Measurements from ENCODE around the gene PA2G4. TPM values are rescaled to one million over a fixed set of nuclear protein-coding genes. Genes with fewer than 3 reads are reported as not detected.

The PA2G4 gene
- total and polyA plus RNA-seq, 2 donors (not counting 1 experiment from before 2014, with no cell fraction given) = 92.2 to 202 TPM

- DNase-seq (ENCODE audit: low read depth in 2 of 2) = no peak
- H3K4me1 ChIP-seq (ENCODE audit: control insufficient read depth, extremely low read depth, insufficient read depth, low read length) = no peaks in the 10 kb centered on the region
- H3K4me3 ChIP-seq (replicated peaks in 1 of 4; ENCODE audit: control extremely low read depth in 1 of 4, insufficient read depth in 1 of 4, low read depth in 3 of 4, low read length in 4 of 4) = no peak overlapping the region
- no peak overlapping the region for H3K27ac ChIP-seq (ENCODE audit: insufficient read depth, low read length)
- H3K36me3 ChIP-seq (ENCODE audit: control insufficient read depth, insufficient read depth, low read length) = peaks cover 24% of the 10 kb centered on the region
- no peaks in the 10 kb centered on the region for H4K20me1 ChIP-seq (ENCODE audit: control insufficient read depth, extremely low read depth, insufficient read depth, low read length)
- H2AFZ ChIP-seq (ENCODE audit: low read length) = no peak overlapping the region
- H3K9ac ChIP-seq (ENCODE audit: insufficient read depth, low read length) = no peak overlapping the region
- TF ChIP-seq CTCF (conservative IDR thresholded peaks at IDR 0.05 in 1 of 2, IDR thresholded peaks at IDR 0.05 in 1 of 2; ENCODE audit: low read depth in 1 of 2, low read length in 2 of 2) (no peak), EZH2 (IDR thresholded peaks at IDR 0.05; ENCODE audit: low read length, missing control alignments) (no peak)
- no peaks in the 10 kb centered on the region for H3K27me3 ChIP-seq (ENCODE audit: control insufficient read depth, insufficient read depth, low read length)
- H3K4me2 ChIP-seq (ENCODE audit: extremely low read depth, insufficient read depth, low read length) = no peak overlapping the region
- H3K79me2 ChIP-seq (ENCODE audit: control insufficient read depth, insufficient read depth, low read length) = no peaks in the 10 kb centered on the region
- no peaks in the 10 kb centered on the region for H3K9me3 ChIP-seq (ENCODE audit: control insufficient read depth, insufficient read depth, low read depth, low read length)
Observed at GRCh38 chr12:56143217-56143616, 38.9 kb downstream of the PA2G4 start.

GRCh38 chr12:56143870-56144269, 39.5 kb downstream of the PA2G4 start:
- TF ChIP-seq CTCF (conservative IDR thresholded peaks at IDR 0.05 in 1 of 2, IDR thresholded peaks at IDR 0.05 in 1 of 2; ENCODE audit: low read depth in 1 of 2, low read length in 2 of 2) = no peak
- TF ChIP-seq EZH2 (IDR thresholded peaks at IDR 0.05; ENCODE audit: low read length, missing control alignments) = no peak
- no peaks in the 10 kb centered on the region for H3K4me1 ChIP-seq (ENCODE audit: control insufficient read depth, extremely low read depth, insufficient read depth, low read length)
- H3K27me3 ChIP-seq (ENCODE audit: control insufficient read depth, insufficient read depth, low read length) = no peaks in the 10 kb centered on the region
- peaks cover 19% of the 10 kb centered on the region for H3K36me3 ChIP-seq (ENCODE audit: control insufficient read depth, insufficient read depth, low read length)
- no peak overlapping the region for H3K9ac ChIP-seq (ENCODE audit: insufficient read depth, low read length)
- DNase-seq (ENCODE audit: low read depth in 2 of 2) = no peak
- no peaks in the 10 kb centered on the region for H3K79me2 ChIP-seq (ENCODE audit: control insufficient read depth, insufficient read depth, low read length)
- H2AFZ ChIP-seq (ENCODE audit: low read length) = no peak overlapping the region
- H3K27ac ChIP-seq (ENCODE audit: insufficient read depth, low read length) = no peak overlapping the region
- H3K4me2 ChIP-seq (ENCODE audit: extremely low read depth, insufficient read depth, low read length) = no peak overlapping the region
- no peak overlapping the region for H3K4me3 ChIP-seq (replicated peaks in 1 of 4; ENCODE audit: control extremely low read depth in 1 of 4, insufficient read depth in 1 of 4, low read depth in 3 of 4, low read length in 4 of 4)
- no peaks in the 10 kb centered on the region for H3K9me3 ChIP-seq (ENCODE audit: control insufficient read depth, insufficient read depth, low read depth, low read length)
- no peaks in the 10 kb centered on the region for H4K20me1 ChIP-seq (ENCODE audit: control insufficient read depth, extremely low read depth, insufficient read depth, low read length)

- Histone ChIP-seq H3K27me3 (ENCODE audit: control insufficient read depth, insufficient read depth, low read length) (no peaks in the 10 kb centered on the region), H2AFZ (ENCODE audit: low read length) (no peak overlapping the region), H3K79me2 (ENCODE audit: control insufficient read depth, insufficient read depth, low read length) (no peaks in the 10 kb centered on the region), H4K20me1 (ENCODE audit: control insufficient read depth, extremely low read depth, insufficient read depth, low read length) (no peaks in the 10 kb centered on the region), H3K4me3 (replicated peaks in 1 of 4; ENCODE audit: control extremely low read depth in 1 of 4, insufficient read depth in 1 of 4, low read depth in 3 of 4, low read length in 4 of 4) (no peak overlapping the region), H3K9ac (ENCODE audit: insufficient read depth, low read length) (no peak overlapping the region), H3K4me1 (ENCODE audit: control insufficient read depth, extremely low read depth, insufficient read depth, low read length) (no peaks in the 10 kb centered on the region), H3K27ac (ENCODE audit: insufficient read depth, low read length) (no peak overlapping the region), H3K9me3 (ENCODE audit: control insufficient read depth, insufficient read depth, low read depth, low read length) (no peaks in the 10 kb centered on the region), H3K4me2 (ENCODE audit: extremely low read depth, insufficient read depth, low read length) (no peak overlapping the region), H3K36me3 (ENCODE audit: control insufficient read depth, insufficient read depth, low read length) (peaks cover 17% of the 10 kb centered on the region)
- no peak for TF ChIP-seq CTCF (conservative IDR thresholded peaks at IDR 0.05 in 1 of 2, IDR thresholded peaks at IDR 0.05 in 1 of 2; ENCODE audit: low read depth in 1 of 2, low read length in 2 of 2)
- no peak for TF ChIP-seq EZH2 (IDR thresholded peaks at IDR 0.05; ENCODE audit: low read length, missing control alignments)
- DNase-seq (ENCODE audit: low read depth in 2 of 2) = no peak
Observed at GRCh38 chr12:56145217-56145616, 40.9 kb downstream of the PA2G4 start.
